Inflammatory macrophage treated with lipopolysaccharide for 1 hour (primary cell): ENCODE data around the gene DEF6.

Experiments
- DNase-seq, 2 donors: peaks; one replicate each; pipeline ENCODE4 v3.0.0-alpha.2; 2020 to 2022

DEF6 gene, protein sequence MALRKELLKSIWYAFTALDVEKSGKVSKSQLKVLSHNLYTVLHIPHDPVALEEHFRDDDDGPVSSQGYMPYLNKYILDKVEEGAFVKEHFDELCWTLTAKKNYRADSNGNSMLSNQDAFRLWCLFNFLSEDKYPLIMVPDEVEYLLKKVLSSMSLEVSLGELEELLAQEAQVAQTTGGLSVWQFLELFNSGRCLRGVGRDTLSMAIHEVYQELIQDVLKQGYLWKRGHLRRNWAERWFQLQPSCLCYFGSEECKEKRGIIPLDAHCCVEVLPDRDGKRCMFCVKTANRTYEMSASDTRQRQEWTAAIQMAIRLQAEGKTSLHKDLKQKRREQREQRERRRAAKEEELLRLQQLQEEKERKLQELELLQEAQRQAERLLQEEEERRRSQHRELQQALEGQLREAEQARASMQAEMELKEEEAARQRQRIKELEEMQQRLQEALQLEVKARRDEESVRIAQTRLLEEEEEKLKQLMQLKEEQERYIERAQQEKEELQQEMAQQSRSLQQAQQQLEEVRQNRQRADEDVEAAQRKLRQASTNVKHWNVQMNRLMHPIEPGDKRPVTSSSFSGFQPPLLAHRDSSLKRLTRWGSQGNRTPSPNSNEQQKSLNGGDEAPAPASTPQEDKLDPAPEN

DNA sequence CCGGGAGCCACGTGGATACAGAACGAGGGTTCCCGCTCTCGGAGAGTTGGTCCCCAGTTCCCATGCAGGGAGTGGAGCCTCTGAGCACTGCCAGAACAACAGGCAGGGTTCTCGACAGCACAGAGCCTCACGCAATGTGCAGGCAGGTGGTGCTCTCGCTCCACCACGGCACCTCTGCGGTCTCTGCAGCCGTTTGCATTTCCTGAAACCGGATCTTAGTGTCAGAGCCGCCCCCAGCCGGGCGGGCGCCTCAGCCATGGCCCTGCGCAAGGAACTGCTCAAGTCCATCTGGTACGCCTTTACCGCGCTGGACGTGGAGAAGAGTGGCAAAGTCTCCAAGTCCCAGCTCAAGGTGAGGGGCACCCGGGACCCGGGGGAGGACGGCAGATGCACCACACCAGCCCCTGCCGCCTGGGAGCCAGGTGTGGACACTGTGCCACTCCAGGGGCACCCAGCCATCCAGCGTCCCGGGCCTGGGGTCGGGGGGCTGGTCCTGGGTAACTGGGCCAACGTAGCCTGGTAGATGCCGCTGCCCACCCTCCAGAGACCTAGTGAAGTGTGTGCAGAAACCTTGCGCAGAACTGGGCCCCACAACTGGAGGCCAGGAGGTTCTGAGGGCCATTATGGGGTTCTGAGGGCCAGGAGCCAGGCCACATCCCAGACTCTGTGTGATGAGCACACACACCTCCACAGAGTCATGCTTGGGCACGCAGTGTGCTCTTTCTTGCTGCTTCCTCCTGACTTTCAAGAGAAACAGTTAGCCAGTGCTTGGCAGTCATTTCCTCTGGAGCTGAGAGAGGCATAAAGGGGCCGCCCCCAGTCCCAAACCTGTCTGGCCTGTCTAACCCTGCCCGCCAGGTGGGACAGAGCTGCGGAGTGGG, at the start of gene DEF6:
Gene DEF6 (plus strand): TSS at position 218 of the 881 bp plus-strand sequence. CDS start 39 bp downstream, at position 257.
- peak; percentile 62 to 63 for DNase-seq

DNA sequence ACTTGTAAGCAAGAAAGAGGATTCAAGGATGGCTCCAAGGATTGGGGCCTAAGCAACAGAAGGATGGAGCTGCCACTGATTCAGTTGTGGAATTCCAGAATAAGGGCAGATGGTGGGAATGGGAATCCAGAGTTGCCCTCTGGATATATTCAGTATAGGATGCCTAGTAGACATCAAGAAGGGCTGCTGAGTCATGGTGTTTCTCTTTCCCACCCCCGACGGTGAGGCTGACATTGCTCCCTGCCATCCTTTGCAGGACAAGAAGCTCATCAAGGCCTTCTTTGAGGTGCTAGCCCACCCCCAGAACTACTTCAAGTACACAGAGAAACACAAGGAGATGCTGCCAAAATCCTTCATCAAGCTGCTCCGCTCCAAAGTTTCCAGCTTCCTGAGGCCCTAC, 49.3 kb upstream of the DEF6 start:
- DNase-seq: no peak

DNA sequence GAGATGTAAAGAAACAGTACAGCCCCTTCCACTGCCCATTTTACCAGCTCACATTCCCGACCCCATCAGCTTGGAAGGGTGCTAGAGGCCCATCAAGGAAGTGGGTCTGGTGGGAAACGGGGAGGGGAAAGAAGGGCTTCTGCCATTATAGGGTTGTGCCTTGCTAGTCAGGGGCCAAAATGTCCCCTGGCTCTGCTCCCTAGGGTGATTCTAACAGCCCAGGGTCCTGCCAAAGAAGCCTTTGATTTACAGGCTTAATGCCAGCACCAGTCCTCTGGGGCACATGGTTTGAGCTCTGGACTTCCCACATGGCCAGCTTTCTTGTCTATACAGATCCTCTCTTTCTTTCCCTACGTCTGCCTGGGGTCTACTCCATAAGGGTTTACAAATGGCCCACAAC, 48.7 kb upstream of the DEF6 start:
- no peak for DNase-seq

DNA sequence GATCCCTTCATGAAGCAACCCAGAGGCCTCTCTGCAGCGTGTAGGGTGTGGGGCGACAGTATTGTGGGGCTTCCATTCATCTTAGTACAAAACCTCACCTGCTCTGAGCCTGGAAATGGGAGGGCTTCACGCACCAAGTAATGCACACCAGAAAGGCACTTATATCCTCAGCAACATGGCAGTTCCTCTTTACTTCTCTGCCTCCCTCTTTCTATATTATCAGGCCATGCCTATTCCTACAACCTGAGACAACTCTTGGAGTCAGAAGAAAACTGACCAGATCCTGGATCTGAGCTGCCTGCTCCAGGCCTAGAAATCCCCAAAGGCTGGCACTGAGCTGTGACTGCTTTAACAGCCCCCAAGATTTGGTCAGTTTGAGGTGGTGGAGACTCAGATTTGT, 45.7 kb upstream of the DEF6 start:
- no peak for DNase-seq

DNA sequence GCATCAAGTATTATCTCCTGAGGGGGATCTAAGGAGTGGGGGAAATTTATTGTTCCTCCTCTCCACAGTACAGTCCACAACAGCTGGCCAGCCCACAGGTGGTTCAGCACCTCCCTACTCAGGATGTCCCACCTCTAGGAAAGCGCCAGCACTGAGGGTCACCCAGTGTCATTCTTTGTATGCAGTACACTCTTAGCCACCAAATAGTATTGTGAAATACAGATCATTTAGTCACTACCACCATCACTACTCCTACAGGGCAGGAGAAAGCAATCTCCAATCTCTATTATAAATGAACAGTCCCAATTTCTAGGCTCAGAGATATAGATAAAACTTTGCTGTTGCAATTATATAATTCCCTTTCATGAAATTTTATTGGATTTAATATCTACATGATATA, 44.4 kb upstream of the DEF6 start:
- no peak for DNase-seq

DNA sequence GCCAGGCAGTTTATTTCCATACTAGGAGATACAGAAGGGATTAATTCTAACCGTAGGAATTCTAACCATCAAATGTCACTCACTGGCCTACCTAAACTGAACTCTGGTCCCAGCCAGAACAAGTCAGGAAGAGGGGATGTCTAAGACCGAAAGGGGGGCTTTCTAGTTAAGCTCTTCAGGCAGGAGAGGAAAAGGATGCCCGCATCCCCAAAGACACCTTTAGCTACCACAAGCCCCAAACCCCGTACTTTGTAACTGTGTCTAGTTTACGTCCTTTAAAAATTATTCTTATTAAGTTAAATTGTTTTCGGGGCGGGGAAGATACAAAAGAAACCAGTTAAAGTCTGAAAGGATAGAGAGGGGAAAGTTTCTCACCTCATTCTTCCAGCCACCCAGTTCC, 39.3 kb upstream of the DEF6 start:
- DNase-seq: no peak

DNA sequence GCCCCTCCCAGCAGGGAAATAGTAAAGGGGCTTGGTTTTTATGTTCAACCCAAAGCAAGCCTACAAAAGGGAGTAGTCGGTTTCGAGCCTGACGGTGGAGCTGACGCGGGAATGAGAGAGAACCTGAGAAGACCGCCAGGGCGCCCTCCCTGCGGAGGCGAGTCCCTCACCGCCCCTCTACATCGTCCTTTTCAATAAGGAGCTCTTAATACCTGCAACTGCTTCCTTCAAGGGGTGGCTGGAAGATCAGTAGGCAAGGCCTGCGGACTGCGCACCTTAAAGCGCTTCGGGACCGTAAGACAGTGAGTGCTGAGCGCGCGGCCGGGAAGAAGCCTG, 38.8 kb upstream of the DEF6 start:
- DNase-seq: peak in 1 of 2 donors; percentile 25

DNA sequence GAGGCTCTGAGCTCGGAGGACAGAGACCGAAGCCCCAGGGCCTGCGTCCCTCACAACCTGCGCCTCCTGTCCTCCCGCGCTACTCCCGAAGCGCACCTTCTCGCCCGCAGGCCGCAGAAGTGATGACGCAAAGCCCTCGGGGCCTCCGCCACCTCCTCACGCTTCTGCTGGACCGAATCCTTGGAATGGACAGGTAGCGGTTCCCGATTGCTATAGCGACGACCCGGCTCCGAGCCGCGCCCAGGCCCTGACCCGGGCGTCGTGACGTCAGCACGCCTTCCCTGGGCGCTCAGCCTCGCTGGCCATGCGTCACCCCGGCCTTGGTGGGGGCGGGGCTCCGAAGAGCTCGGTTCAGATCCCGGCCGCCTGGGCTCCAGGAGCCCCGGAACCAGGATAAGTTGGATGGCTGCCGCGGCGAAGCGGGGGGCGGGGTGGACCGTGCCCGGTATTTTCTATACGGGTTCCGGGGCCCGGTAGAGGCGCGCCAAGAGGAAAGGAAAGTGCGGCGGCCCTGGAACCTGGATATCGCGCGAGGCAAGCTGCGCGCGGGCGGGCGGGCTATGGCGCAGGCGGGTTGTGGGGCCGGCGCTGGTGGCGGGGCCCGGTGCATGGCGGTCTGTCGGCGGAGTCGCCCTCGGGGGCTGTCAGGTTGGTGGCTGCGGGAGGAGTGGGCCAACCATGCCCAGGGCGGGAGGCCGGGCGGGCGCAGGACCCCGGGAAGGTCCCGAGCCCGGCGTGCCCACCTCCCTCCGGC, 38.2 kb upstream of the DEF6 start, which contains the start of gene ZNF76:
Gene ZNF76 (plus strand): TSS at position 542 of the 754 bp plus-strand sequence. CDS start 21,417 bp downstream, outside the sequence.
- DNase-seq: peak; percentile 93 to 97

DNA sequence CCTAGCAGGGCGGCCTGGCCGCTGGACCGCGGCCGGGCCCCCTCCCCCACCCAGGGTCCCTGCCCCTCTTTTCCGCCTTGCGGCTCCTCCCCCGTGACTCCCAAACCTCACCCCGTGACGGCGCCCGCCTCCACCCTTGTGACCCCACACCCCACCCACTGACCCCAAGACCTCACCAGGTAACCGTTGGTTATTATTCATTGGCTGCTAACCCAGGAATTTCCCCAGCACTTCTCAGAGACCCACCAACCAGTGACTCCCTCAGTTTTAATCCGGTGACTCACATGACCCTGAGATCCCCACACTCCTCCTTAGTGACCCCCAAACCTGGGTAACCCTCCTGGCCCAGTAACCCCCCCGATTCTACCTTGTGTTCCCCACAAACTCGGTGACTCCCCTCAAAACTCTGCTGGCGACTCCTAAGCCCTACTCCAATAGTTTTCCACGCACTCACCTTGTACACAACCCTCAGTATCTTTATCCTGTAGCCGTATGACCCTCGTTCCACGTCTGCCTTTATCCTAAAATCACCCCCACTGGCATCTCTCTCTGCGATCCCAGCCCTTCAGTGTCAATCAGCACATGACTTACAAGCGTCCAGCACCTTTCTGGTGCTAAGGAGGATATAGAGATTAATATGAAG, 37.5 kb upstream of the DEF6 start:
- peak; percentile 65 to 69 for DNase-seq

DNA sequence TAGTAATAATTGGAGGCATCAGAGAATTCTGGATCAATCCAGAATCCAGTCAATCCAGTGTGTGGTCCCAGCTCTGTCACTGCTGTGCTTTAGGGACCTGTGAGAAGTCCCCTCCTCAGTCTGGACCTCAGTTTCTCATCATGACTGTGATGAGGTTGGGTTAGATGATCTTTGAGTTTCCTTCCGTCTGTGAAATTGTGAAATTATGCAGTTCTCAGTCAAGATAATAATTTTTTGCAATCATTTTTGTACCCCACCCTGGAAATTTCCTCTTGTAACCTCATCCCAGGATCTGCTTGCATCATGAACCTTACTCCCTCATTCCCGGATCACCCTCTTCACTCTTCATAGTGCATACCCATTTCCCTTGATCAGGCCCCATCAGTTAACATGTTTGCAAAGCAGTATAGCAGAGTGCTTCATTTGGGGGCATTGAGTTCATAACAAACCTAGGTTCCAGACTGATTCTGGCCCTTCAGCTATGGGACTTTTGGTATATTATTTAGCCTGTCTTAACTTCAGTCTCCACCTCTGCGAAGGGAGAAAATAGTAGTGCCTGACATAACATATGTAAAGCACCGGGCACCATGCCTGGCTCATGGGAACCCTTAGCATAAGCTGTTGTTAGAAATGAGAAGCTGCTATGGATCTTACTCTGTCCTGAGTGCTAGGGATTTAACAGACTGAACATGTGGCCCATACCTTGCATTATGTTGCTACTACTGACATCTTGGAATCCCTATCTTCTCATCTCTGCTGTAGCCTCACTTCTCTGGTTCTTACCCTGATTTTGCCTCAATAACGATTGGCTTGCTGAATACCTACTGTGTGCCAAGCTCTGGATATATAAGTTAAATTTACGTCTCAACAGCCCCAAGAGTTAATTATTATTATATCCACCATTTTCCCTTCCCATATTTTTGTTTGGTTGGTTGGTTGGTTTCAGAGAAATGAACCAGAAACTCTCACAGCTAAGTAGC, 36.7 kb upstream of the DEF6 start:
- peak; percentile 27 to 34 for DNase-seq

DNA sequence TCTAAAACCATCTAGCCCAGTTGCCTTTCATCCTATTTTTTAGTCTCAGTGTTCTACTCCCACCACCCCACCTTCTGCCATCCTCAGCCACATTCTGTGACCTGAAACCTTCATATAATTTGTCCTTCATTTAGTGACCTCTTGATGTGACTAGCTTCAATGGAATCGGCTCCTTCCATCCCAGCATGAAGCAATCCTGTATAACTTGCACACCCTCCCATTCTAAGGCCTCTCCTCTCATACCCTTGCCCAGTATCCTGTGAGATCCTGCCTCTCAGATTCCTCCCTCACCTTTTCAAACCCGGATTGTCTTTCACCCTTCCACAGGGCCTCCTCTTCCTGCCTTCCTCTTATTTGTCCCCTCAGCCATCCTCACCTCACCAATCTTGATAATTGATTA, 35.0 kb upstream of the DEF6 start:
- DNase-seq: no peak

DNA sequence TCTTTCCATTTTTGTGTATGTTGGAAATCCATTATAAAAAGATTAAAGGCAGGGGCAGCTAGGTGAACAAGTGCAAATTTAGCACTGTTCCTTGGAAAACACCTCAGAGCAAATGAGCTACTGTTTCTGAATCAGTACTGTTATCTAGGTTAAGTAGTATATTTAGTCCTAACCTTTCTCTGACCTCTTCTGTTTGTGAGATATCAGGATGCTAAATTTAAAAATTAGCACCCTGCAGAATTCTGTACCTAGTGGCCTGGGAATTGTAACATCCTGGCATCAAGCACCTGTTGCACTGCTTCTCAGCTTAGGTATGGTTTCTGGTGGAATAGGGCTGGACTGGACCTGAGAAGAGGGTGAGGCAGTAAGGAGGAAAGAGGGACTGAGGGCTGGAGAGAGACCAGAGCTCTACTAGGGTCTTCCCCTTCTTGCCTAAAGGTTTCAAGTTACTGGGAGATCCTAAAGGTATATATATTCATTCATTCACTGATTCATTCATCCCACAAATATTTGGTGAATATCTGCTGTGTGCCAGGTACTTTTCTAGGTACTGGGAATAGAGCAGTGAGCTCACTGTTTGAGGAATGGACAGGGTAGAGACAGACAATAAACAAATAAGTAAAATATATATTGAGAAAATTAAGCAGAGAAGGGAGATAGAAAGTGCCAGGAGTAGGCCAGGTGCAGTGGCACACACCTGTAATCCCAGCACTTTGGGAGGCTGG, 32.9 kb upstream of the DEF6 start:
- DNase-seq: no peak

DNA sequence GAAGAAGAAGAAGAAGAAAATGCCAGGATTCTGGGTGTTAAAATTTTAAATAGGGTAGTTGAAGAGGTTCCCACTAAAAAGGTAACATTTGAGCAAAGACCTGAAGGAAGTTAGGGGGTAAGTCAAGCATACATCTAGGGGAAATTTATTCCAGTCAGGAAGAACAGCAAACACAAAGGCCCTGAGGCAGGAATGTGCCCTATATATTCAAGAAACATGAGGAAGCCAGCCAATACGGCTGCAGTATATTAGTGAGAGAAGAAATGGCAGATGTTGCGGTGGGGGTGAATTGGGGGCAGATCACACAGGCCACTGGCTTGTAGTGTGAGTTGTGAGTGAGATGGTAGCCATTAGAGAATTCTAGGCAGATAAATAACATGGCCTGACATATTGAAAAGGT, 32.1 kb upstream of the DEF6 start:
- DNase-seq: no peak

DNA sequence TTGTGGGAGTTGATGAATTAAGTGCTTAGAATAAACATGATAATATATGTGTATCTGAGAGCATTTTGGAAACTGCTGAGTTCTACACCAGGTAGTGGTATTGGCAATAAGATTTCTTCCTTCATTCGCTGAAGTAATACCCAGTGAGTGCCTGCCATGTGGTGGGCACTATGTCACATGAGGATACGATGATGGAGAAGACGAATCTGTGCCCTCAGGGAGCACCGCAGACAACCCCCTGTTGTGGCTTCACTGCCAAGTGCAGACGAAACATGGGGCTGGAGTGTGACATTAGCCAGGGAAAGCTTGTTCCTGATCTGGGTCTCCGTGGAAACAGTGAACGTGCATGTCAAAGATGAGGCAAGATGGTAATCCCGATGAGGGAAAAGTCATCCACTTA, 30.2 kb upstream of the DEF6 start:
- DNase-seq: no peak

DNA sequence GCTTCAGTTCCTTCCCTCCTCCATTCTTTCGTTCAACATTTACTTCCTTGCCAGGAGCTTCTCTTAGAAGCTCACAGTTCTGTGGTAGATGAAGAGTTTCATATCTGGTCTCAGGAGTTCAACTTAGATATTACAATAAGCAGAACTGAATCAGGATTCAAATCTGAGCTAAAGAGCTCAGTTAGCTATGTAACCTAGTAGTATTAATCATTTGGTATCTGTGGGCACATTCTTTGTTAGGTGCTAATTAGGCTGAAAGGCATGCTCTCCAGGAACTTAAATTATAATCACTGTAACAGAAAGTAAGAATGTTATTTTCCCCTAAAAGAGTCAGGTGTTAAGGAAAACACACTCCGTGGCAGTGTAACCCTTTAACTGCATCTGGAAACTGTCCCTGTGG, 29.7 kb upstream of the DEF6 start:
- DNase-seq: no peak

DNA sequence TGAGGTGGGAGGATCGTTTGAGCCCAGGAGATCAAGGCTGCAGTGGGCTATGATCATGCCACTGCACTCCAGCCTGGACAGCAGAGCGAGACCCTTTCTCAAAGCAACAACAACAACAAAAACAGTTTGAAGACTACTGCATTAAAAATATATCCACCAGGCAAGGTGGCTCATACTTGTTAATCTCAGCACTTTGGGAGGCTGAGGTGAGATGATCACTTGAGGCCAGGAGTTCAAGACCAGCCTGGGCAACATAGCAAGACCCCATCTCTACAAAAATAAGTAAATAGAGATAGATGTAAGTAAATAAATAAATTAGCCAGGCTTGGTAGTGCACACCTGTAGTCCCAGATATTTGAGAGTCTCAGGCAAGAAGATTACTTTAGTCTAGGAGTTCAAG, 25.6 kb upstream of the DEF6 start:
- no peak for DNase-seq

DNA sequence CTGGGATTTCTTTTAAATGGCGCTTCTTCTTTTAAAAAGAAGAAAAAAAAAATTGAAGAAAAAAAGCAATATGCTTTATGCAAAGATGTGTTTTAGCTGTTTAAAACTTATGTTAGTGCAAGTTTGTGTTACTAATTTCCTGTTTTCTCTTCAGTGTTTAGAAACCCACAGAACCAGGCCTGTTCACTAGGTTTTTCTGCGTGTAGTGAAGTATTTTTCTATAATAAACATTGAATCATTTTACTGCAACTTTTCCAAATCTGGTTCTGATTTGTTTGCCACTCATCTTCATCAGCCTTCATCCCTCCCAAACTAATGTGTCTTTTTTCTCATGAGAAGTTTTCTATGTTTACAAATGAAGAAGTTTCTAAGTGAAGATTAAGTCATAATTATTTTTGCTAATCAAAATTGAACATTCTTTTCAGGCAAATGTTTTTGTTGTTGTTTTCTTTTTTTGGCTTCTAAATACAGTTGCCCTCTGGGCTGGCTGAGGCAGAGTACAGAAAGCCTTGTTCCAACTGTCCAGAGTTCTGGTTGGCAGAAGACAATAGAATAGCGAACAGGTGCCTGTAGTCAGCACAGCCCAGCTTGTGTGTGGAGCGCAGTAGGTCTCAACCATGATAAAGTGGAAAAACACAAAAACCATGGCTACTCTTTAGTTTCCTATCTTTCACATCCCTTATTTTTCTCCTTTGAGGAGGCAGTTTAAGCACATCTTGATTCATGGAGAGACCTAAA, 23.6 kb upstream of the DEF6 start:
- no peak for DNase-seq

DNA sequence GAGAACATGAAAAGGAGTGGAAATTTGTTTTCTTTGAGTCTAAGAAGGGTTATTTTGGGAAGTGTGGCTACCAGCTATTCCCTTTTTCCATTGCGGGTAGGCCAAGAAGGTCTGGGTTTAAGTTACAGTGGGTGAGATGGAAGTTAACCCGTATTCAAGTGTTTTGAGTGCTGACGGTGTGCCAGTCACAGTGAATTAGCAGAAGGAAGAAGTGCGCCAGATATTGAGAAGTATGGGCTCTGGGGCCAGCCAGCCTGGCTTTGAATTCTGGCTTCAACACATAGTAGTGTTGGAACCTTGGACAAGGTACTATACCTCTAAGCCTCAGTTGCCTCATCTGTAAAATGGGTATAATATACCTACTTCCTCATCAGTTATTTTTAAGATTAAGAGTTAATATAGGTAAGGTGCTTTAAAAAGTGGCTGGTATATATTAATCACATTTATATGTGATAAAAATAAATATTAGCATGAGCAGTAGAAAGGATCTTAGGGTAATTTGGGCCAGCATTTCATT, 21.8 kb upstream of the DEF6 start:
- no peak for DNase-seq

DNA sequence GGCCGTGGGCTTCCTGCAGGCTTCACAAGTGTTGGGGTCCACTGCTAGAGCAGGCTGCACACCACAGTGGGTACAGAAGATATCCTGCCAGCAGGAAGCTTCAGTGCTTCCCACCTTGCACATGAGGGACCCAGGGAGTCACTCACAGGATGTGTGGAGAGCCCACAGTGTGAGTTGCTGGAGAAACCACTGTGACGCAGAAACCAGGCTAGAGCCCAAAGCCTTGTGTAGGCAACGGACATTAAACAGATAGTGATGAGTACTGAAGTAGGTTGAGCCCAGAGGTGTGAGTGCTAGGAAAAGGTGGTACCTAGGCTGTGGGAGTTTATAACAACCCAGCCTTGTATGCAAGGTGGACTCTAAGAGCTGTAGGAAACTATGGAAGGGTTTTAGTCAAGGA, 18.9 kb upstream of the DEF6 start:
- no peak for DNase-seq
